Measurements from ENCODE around the gene NOVA2.
A peak's percentile ranks its signal among the peaks of the same experiment; 100 is the strongest.
"Not testable (repeated sequence)": the region's sequence is repeated elsewhere in the genome, so short reads cannot be mapped to it uniquely, and the experiment has no call there.

NOVA2 gene

DNA sequence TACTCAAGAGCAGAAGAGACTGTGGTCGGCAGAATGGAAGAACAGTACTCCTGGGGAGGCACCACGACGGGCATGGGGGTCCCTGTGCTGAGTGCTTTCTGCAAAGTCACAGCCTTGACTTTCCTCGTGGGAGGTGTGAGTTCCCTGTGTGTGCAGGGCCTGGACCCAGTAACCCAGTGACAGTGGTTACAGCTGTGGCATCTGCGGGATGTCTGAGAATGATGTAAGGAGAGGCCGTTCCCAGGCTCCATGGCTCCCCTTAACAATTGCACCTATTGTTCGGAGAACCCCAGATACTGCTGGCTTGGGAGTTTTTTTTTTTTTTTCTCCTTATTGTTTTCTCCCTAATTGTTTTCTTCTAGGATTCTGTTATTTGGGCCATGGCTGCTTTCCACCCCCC, 54.0 kb downstream of the NOVA2 start:
- DNase-seq, result no peak

GRCh38 chr19:45918721-45919120, 54.9 kb downstream of the NOVA2 start:
- DNase-seq, result no peak

GRCh38 chr19:45917421-45918091, 56.1 kb downstream of the NOVA2 start:
- no peak for DNase-seq

GRCh38 chr19:45913874-45914830, 59.5 kb downstream of the NOVA2 start, which contains the start of gene NANOS2:
NANOS2 (minus strand) TSS chr19:45914778; CDS start chr19:45914693, 85 bp downstream.
- DNase-seq, result no peak

GRCh38 chr19:45911291-45911690, 62.4 kb downstream of the NOVA2 start:
- no peak for DNase-seq

DNA sequence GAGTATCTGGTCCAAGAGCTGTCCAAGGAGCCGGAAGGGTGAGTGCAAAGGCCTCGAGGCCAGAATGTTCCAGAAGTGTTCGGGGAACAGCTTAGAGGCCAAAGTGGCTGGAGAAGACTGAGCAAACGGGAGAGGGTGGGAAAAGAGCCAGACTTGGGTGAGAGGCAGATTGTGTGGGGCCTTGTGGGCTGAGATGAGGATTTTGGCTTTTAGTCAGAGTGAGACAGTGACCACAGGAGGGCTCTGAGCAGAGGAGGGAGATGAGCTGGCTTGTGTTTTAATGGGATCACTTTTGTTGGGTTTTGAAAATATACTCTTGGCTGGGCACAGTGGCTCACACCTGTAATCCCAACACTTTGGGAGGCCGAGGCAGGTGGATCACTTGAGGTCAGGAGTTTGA, 64.7 kb downstream of the NOVA2 start:
- no peak for DNase-seq

GRCh38 chr19:45906221-45906620, 67.4 kb downstream of the NOVA2 start:
- DNase-seq, result no peak

DNA sequence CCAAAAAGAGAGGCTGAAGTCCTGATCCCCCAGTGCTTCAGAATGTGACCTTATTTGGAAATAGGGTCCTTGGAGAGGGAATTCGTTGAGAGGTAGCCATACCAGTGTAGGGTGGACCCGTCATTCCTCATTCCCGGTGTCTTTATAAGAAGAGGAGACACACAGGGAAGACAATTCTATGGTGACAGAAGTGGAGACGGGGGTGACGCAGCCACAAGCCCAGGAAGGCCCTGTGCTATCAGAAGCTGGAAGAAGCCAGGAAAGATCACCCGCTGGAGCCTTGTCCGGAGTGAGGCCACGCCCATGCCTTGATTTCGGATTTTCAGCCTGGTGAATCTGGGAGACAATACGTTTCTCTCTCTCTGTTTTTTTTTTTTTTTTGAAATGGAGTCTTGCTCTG, 68.7 kb downstream of the NOVA2 start:
- no peak for DNase-seq

DNA sequence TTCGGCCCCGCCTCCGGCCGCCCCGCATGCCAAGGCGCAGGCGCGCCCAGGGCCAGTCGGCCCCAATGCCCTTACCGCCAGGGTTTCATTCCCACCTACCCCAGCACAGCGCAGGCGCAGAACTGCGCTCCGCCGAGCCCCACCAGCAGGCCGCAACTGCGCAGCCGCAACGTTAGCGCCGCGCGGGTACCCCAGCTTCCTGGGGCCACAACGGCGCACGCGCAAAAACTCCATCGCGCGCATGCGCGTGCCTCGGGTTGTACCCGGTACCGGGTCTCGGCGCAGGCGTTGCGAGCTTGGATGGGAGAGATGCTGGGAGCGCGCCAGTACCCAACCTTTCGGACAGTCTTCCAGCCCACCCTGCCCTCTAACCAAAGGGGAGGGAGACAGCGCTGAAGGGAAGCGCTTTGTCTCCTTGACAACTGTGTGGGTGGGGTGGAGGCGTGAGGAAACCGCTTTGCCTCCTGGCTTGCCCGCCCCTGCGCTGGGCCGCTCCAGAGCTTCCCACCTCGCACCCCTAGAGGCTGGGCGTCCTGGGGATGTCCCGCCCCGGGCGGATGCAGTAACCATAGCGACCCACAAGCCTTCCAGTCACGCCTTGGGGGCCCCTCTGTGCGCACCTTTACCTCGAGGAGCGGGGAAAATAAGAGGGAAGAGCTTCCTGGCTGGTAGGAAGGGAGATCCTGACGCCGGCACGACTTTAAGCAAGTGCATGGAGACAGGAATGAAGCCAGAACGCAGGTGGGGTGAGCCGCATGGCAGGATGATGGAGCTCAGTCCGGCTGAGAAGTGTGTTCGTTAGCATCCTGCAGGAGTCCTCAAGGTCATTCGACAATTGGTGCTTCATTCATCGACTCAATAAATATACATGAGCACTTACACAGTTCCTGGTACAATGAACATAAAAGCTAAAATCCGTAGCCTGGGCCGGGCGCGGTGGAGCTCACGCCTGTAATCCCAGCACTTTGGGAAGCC, 70.7 kb downstream of the NOVA2 start:
- peak; percentile 100 for DNase-seq

DNA sequence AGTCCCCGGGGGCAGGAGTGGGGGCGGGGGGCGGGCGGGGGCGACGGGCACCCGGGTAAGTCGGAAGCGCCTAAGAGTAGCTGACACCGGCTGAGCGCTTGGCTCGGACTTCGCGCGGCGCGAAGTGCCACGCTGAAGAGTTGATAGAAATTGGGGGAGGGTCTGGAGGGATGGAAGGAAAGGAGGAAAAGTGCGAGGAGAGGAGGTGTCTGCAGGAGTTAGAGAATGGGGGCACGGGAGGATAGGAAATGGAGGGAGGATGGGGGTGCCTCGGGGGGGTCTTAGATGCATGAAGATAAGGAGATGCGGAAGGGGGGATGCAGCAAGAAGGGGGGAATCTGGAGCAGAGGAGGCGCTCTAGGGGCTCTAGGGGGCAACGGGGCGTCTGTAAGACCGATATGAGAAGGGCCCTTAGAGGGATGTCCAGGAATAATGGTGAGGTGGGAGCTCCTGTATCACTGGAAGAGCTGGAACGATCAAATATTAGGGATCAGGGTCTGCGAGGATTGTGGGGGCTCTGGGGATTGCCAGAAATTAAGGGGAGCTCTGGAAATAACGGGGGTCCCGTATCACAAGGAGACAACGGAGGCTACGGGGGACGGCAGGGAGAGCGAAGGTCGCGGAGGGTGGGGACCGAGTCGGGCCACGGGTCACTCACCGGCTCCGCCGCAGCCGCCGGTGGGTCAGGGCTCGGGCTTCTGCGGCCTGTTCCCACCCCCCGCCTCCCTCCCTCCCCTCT, 71.6 kb downstream of the NOVA2 start, which contains the start of gene MYPOP:
TSS of gene MYPOP (minus strand) at position 702 of the 739 bp plus-strand sequence. CDS start 840 bp downstream, outside the sequence.
- DNase-seq, result no peak

GRCh38 chr19:45901432-45901911, 72.2 kb downstream of the NOVA2 start:
- peak; percentile 72 for DNase-seq

GRCh38 chr19:45900738-45901431, 72.8 kb downstream of the NOVA2 start:
- no peak for DNase-seq

- DNase-seq, result no peak
Measured at GRCh38 chr19:45899919-45900589, 73.6 kb downstream of the NOVA2 start.

DNA sequence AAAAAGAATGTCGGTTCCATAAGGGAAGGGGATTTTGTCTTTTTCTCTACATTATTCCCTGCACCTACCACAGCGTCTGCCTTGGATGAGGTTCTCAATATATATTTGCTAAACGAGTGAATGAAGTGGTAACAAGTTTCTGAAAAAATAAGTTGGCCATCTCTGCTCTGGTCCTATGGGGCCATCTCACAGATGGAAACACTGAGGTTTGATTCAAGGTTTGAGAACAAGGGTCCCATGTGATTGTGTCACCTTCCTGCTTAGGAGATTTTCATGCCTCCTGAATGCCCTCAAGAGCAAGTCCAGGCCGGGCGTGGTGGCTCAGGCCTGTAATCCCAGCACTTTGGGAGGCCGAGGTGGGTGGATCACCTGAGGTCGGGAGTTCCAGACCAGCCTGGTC, 74.4 kb downstream of the NOVA2 start:
- DNase-seq, result no peak

DNA sequence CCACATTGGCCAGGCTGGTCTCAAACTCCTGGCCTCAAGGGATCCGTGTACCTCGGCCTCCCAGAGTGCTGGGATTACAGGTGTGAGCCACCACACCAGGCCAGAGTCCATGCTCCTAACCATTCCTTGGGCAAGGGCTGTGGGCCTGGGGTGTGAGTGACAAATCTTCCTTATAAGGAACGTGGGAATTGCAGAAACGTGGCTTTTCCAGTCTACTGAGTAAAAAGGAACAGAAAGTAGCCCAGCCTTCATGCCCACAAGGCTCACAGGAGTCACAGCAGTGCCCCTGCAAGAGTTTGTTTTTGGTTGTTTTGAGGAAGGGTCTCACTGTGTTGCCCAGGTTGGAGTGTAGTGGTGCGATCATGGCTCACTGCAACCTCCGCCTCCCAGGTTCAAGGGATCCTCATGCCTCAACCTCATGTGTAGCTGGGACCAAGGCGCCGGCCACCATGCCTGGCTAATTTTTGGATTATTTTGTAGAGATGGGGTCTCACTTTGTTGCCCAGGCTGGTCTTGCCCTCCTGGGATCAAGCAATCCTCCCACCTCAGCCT, 76.3 kb downstream of the NOVA2 start:
- DNase-seq, result no peak

GRCh38 chr19:45895983-45896599, 77.6 kb downstream of the NOVA2 start:
- not testable (repeated sequence) for DNase-seq

- DNase-seq, result no peak
Measured at GRCh38 chr19:45895519-45895972, 78.1 kb downstream of the NOVA2 start.

GRCh38 chr19:45890877-45891276, 82.8 kb downstream of the NOVA2 start:
- DNase-seq, result no peak

- DNase-seq, result no peak
Measured at GRCh38 chr19:45889210-45889885, 84.3 kb downstream of the NOVA2 start.
